Lung (tissue), 12 donors: Measurements from ENCODE around the gene LENG1. TPM values are rescaled to one million over a fixed set of nuclear protein-coding genes. Genes with fewer than 3 reads are reported as not detected.

ENCODE experiments used
- ATAC-seq: fragments of 200-7000 bp; cut with Tn5 transposase; one replicate; pipeline ENCODE4 v1.9.1; 2020; ENCODE audit warnings: moderate number of reproducible peaks; ENCODE audit not compliant: insufficient read depth, low FRiP score
- DNase-seq, 3 donors: peaks; one replicate each; pipeline ENCODE4 v3.0.0-alpha.2; 2013 to 2017
- H3K27ac ChIP-seq, 2 donors: one replicate each; pipeline ENCODE4 v1.5.1; 2013; ENCODE audit warnings: mild to moderate bottlenecking in 2 of 2, moderate library complexity in 2 of 2, control low read depth in 1 of 2, inconsistent platforms in 1 of 2, low read depth in 1 of 2, low read length in 1 of 2
- H3K27me3 ChIP-seq, 3 donors: one replicate each; pipeline ENCODE4 v1.5.1; 2013; ENCODE audit warnings: low read length in 2 of 3; ENCODE audit not compliant: control insufficient read depth in 3 of 3, insufficient read depth in 3 of 3
- H3K36me3 ChIP-seq, 4 donors: one replicate each; pipeline ENCODE4 v1.5.1; 2013; ENCODE audit warnings: low read length in 4 of 4, mild to moderate bottlenecking in 1 of 4, moderate library complexity in 1 of 4; ENCODE audit not compliant: control insufficient read depth in 4 of 4, insufficient read depth in 4 of 4
- H3K4me1 ChIP-seq, 5 donors: one replicate each; pipeline ENCODE4 v1.5.1; 2013; ENCODE audit warnings: low read length in 5 of 5, mild to moderate bottlenecking in 2 of 5, moderate library complexity in 1 of 5; ENCODE audit not compliant: control insufficient read depth in 5 of 5, insufficient read depth in 5 of 5
- H3K4me3 ChIP-seq: one replicate; pipeline ENCODE4 v1.5.1; 2013; ENCODE audit warnings: mild to moderate bottlenecking, control low read depth, moderate library complexity
- H3K9ac ChIP-seq, 2 donors: one replicate each; pipeline ENCODE4 v1.5.1; 2013; ENCODE audit warnings: low read length in 2 of 2, control low read depth in 1 of 2; ENCODE audit not compliant: insufficient read depth in 1 of 2
- H3K9me3 ChIP-seq, 4 donors: one replicate each; pipeline ENCODE4 v1.5.1; 2013; ENCODE audit warnings: low read length in 3 of 4, mild to moderate bottlenecking in 1 of 4, moderate library complexity in 1 of 4; ENCODE audit not compliant: control insufficient read depth in 4 of 4, insufficient read depth in 3 of 4
- CTCF ChIP-seq: IDR thresholded peaks from 2 replicates; pipeline ENCODE4 v1.5.1; 2012; ENCODE audit warnings: mild to moderate bottlenecking; ENCODE audit errors: control extremely low read depth, extremely low read depth
- WGBS, 2 donors: extraction: QIAGEN DNeasy Blood & Tissue Kit; methylation state at CpG; one replicate each; pipeline ENCODE4 v1.1.7; 2013; 5-methylcytosine and 5-hydroxymethylcytosine counted together
- polyA plus RNA-seq, 2 donors: library from polyadenylated mRNA; stranded (reverse); fragments of 200-250 nt; gene quantifications; one replicate each; pipeline ENCODE4 v1.2.1, GENCODE V29; 2013
- total RNA-seq, 2 donors: library from RNA; depleted of rRNA in 1 of 2; stranded (reverse); fragments of >200 nt in 1 of 2; gene quantifications; one replicate each; pipeline ENCODE4 v1.2.1, GENCODE V29; 2014 to 2021
- donor health status: control.
- donor health status: control.
- donor health status: Bipolar disorder and iron deficiency.
- donor health status: healthy.
- donor health status: DM: yes; HTN: yes; CAD: no.

LENG1 gene
- total and polyA plus RNA-seq, 4 donors = 3.8 to 17.1 (median 8.2) TPM

GRCh38 chr19:54179262-54179852 lies 19.8 kb upstream of the LENG1 start:
- WGBS, 2 donors = 87 to 88% methylated on average over 10 of the region's 10 CpGs
- Histone ChIP-seq H3K9me3 (no peaks in the 10 kb centered on the region), H3K9ac (no peak overlapping the region), H3K27ac (no peak overlapping the region), H3K4me1 (peaks cover 0 to 2% (median 0%) of the 10 kb centered on the region in 5 donors), H3K27me3 (no peaks in the 10 kb centered on the region), H3K36me3 (peaks cover 0 to 25% (median 10%) of the 10 kb centered on the region in 4 donors), H3K4me3 (no peak overlapping the region)
- no peak for TF ChIP-seq CTCF
- ATAC-seq = no peak
- DNase-seq = no peak

- ATAC-seq = no peak
- Histone ChIP-seq H3K27ac (no peak overlapping the region), H3K9me3 (no peaks in the 10 kb centered on the region), H3K9ac (no peak overlapping the region), H3K4me1 (peaks cover 0 to 2% (median 0%) of the 10 kb centered on the region in 5 donors), H3K4me3 (no peak overlapping the region), H3K36me3 (peaks cover 0 to 20% (median 10%) of the 10 kb centered on the region in 4 donors), H3K27me3 (no peaks in the 10 kb centered on the region)
- no peak for TF ChIP-seq CTCF
- no peak for DNase-seq
- 83 to 90% methylated on average over 22 to 23 of the region's 23 CpGs for WGBS, 2 donors
Observed at GRCh38 chr19:54178581-54179261, 19.2 kb upstream of the LENG1 start.

- no peak for DNase-seq
- TF ChIP-seq CTCF = no peak
- peak overlapping the region in 1 of 2 donors; percentile 1 for H3K27ac ChIP-seq
- H3K4me3 ChIP-seq = no peak overlapping the region
- H3K36me3 ChIP-seq = peaks cover 0 to 10% (median 1%) of the 10 kb centered on the region in 4 donors
- ATAC-seq = no peak
- no peaks in the 10 kb centered on the region for H3K4me1 ChIP-seq
- no peaks in the 10 kb centered on the region for H3K9me3 ChIP-seq
- H3K9ac ChIP-seq = no peak overlapping the region
- 79 to 83% methylated on average over 25 of the region's 25 CpGs for WGBS, 2 donors
- no peaks in the 10 kb centered on the region for H3K27me3 ChIP-seq
Observed at GRCh38 chr19:54173951-54174834, 14.7 kb upstream of the LENG1 start.
